NCI-H2107 (cell line): ENCODE results near the gene PHF12.
"Not testable (repeated sequence)": the region's sequence is repeated elsewhere in the genome, so short reads cannot be mapped to it uniquely, and the experiment has no call there.

ENCODE experiments used
- DNase-seq: peaks from one replicate; lab custom pipeline; 2025; lab: John Stamatoyannopoulos, UW

The PHF12 gene

DNA sequence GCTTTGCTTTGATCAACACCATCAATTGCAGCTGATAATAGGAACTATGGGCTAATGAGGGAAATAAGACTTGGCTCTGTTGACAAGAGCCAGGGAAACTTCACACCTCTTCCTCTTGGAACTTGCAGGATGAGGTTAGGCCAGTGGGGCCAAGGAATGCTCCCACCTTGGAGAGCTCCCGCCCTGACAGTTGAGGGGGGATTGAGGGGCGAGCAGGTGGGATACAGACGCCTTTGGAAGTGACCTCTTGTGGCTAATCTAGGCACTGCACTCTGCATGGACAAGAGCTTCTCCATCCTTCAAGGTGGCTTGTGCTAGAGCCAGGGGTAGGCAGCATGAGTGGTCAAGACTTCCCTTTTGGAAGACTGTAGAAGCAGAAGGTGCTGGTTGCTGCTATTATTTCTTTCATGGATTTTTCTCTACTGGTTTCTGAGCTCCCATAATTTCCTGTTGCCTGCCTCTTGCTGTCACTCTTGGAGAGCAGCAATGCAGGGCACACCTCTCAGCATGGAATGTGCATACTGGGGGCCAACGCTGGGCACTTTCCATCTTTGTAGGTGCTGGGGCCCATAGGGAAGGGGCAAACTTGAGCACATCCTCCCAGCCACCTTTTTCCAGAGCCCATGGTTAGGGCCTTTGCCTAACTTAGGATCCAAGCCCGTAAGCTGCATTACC, 2.3 kb upstream of the PHF12 start:
- no peak for DNase-seq

DNA sequence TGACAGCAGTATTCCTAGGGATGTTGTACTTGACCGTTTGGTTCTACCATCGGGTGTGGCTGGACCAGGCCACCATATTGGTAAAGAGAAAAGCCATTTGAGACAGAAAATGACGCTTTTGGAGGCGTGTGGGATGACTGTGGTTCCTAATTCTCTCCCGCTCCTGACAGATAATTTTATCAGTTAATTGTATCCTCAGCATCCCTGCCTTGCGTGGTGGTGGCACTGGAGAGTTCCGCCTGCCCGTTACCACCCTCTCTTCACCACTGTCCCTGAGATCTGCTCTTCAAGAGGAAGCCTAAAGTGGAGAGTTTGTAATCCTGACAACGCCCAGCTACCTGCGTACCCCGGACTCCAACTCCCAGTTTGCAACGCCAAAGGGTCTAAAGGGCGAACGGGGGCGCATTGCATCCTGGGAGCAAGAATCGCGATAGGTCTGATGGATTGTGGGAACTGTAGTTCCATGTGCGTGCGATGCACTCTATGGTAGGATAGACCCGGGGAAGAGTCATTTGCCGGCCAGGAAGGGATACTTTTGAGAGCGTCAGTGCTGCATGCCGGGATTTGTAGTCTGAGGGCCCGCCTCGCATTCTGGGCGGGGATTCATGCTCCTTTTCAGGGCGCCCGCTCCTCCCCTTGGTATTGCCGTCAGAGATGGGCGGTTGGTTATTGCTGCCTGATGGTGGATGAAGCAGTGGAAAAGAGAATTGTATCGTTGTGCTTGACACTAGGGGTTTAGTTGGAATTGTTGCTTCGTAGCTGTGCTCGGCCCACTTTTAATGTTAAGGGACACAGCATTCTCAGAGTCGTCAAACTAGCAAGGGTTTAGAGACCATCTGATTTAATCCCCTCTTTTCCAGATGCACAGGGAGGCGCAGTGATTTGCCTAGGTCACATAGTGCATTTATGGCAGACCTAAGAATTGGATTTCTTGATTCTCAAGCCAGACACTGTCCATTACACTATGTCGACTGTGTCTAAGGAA, 965 bp upstream of the PHF12 start:
- peak; percentile 96 for DNase-seq

GRCh38 chr17:28950752-28951427, 428 bp downstream of the PHF12 start:
- no peak for DNase-seq

DNA sequence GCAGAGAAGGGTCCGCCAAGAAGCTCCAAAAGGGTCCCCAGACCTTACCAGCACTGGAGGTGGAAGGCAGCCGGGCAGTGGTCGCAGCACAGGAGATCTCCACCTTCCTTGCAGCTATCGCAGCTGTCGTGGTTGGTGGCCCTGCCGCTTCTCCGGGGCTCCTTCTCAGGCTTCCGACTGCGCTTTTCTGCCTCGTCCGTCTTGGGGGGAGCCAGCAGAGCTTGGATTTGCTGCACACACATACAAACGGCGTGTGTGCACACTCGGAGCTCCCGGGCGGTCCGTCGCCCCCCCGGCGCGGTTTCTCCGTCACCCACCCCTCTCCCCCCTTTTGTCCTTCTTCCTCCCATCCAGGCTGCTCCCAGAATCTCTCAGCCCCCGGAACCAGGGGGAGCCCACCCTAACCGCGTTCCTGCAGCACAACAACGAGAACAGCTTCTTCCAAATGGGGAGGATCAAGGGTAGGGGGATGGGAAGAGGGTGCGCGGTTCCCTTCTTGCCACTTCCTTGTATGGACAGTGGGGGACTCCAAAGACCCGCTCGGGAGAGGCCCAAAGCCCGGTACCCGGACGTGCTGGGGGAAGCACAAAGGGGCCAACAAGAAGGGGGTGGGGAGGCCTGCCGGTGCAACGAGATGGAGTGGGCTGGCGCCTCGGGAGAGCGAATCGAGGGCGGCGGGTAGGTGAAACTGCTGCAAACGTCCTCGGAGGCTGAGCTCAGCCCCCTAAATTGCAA, 1.1 kb downstream of the PHF12 start:
- peak; percentile 31 for DNase-seq

DNA sequence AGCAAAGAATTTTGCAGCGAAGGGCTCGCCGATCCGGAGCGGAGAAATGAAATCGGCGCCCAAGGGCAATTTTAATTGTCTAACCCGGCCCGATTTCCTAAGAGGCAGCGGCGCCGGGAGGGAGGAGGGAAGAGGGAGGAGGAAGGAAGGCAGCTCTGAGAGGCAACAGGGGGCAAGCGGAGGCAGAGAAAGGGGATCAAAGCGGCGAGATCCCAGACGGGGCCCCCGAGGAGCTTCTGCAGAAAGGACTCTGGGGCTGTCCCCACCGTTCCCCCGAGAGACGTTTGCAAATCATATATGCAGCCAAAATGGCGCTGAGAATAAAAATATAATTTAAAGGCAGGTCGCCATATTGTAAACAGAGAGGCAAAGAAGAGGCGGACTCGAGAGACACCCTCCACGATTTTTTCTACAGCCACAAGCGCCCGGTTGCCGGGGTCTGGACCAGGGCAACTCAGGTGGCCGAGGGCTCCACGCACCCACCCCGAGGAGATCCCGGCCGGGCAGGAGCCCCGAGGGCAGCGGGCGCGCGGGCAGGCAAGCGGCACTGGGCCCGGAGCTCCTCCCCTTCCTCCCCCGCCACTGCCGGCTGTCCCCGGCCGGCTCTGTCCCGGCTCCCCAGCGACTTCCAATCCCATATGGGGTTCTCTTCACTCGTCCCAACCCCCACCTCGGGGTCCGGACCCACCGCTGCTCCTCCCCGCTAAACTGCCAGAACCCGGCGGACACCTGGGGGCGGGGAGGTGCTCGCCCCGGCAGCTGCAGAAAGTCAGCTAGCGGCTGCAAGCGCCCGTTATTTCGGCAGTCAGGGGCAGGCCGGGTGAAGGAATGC, 1.9 kb downstream of the PHF12 start:
- DNase-seq: peak; percentile 36

DNA sequence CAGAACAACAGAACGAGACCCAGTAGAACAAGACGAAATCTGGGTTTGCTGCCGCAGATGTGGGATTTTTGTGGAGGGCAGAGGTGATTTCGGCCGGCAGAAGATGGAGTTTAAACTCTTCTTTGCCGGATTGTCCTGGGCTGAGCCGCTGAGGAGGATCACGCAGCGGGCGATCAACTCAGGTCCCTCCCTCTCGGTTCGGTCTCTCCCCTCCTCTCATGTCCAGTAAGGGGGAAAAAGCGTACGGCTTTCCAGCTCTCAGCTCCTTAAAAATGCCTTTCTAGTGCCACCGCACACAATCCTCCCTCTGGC, 2.5 kb downstream of the PHF12 start:
- no peak for DNase-seq

GRCh38 chr17:28948342-28948741, 3.0 kb downstream of the PHF12 start:
- no peak for DNase-seq

DNA sequence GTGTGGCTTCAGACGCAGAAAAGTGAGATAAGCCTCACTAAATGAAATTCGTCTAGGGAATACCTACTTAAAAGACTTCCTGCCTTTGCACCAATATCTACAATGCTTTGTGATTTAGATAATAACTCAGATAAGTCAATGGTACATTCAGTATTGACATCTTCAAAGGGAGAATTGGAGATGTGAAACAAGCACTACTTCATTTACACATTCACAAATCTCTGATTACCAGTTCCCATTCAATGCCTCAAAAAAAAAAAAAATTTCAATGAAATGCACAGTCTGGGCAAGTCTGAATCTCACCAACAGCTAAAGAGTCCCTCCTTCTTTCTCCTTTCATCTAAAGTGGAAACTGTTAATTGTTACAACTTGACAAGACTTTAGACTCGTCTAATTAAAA, 3.7 kb downstream of the PHF12 start:
- no peak for DNase-seq

DNA sequence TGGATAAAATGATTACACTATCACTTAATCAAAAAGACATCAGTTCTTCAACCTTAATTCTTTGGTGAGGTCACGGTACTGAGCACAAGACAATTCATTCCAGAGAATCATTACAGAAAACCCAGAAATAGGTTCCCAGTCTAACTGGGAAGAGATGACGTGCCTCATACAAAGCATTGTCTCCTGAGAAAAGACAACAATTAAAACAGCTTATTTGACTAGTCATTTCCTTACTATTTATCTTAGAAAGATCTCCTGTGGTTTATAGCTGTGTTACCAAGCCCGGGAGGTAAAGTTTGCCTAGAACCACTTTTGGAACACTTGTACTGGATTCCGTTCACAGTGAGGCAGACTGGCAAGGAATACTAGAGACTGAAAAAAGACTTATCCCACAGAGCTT, 5.1 kb downstream of the PHF12 start:
- no peak for DNase-seq

DNA sequence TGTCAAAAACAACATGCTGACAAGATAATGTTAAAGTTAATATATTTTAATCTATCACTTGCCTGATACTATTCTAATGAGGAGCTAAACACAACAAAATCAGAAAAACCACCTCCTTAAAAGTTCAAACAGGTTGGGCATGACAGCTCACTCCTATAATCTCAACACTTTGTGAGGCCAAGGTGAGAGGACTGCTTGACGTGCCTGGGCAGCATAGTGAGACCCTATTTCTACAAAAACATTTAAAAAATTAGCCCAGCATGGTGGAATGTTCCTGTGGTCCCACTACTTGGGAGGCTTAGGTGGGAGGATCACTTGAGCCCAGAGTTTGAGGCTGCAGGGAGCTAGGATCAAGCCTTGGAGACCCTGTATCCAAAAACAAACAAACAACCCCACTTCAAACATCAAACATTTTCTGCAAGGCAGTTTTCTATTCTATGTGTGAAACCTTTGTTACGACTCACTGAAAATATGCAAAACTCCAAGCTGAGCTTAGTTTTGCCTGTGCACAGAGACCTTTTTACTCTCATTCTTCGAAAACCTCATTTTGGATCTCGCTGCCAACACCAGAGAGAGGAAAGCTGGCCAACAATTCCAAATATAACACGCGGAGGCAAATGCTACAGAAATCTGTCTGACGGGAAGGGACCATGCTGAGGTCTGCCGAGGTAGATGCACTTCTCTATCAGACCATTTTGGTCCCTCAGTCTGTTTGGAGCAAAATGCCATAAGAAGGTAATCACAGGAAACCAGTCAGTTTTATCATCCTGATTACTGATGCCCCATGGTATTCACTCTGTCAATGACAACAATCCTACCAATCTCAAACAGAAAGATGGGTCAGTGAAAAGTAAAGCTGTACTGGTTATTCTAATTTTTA, 6.2 kb downstream of the PHF12 start:
- no peak for DNase-seq

- DNase-seq: no peak
Observed at GRCh38 chr17:28944343-28944742, 7.0 kb downstream of the PHF12 start.

GRCh38 chr17:28942925-28943324, 8.4 kb downstream of the PHF12 start:
- DNase-seq: no peak

- DNase-seq: no peak
Observed at GRCh38 chr17:28941251-28941650, 10.1 kb downstream of the PHF12 start.

DNA sequence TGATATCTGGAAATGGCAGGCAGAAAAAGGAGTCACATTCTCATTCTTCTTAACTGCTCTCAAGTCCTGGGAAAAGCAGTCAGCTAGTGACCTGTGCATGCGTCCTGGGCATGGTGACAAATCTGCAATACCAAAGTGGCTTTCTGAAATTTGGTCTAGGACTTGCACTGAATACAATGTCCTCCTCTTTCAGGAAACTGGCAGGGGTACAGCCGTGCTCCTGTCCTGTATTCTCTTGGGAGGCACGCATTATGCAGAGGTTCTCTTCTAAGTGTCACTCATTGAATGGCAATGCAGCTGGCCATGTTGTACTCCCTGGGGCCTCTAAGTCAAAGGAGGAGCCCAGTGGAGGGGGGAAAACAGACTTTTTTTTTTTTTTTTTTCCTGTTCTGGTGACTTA, 10.6 kb downstream of the PHF12 start:
- DNase-seq: peak; percentile 76

DNA sequence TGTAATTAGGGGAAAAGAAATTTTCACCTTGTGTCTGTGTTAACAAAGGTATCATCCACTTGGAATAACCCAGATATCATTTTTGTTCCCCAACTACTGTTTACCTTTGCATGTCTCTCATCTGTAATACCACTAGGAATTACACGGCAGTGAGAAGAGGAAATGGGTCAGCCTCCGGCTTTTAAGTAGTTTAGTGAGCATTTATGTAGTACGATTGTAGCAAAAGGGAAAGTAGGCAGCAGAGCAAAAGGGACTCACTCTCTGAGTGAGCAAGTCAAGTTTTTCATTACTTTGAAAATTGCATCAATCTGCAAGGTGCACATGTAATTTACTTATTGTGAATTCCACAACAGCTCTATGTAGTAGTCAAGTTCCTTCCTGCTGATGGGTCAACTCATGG, 11.2 kb downstream of the PHF12 start:
- DNase-seq: no peak

- DNase-seq: no peak
Observed at GRCh38 chr17:28938552-28938951, 12.8 kb downstream of the PHF12 start.

- no peak for DNase-seq
Observed at GRCh38 chr17:28937044-28937729, 14.1 kb downstream of the PHF12 start.

- no peak for DNase-seq
Observed at GRCh38 chr17:28935744-28936460, 15.4 kb downstream of the PHF12 start.

GRCh38 chr17:28934508-28934907, 16.8 kb downstream of the PHF12 start:
- not testable (repeated sequence) for DNase-seq
